ENCODE results near the gene ARSG. TPM values are rescaled to one million over a fixed set of nuclear protein-coding genes. Genes with fewer than 3 reads are reported as not detected.

Gene ARSG
- total RNA-seq, 1 donor from 2014 or later: 19.5 TPM

DNA sequence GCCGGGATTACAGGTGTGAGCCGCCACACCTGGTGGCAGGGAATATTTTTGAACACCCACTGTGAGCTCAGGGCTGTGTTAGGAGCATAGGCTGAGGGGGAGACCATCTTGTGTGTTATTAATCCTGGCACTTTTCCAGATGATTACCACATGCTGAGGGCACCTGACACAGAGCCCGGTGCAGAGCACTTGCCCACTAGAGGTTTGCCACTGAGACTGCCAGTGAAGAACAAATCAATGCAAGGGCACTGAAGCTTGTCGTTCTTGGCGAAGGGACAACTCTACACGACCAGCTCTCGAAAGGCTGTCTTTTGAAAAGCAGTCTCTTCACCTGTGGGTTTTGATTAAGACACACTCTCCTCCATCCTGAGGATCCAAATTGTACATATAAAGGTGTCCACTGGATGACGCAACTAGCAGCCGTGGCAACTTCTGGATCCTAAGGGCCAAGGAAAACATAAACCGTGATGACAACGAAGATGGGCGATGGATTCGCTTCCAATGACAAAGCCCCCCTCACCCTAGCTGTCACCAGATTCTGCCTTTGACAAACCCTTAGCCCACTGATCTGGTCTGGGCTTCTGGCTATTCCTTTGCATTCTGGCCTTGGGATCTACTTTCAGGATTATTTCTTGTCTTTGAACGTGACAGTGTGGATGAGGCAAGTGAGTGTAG, 137.3 kb downstream of the ARSG start:
- no peaks in the 10 kb centered on the region for H3K9me3 Mint-ChIP-seq
- no peaks in the 10 kb centered on the region for H3K27me3 ChIP-seq
- H3K9me3 ChIP-seq (ENCODE audit: low read depth): no peaks in the 10 kb centered on the region
- no peak for DNase-seq (ENCODE audit: low spot score)
- peaks cover 10% of the 10 kb centered on the region for H3K36me3 Mint-ChIP-seq
- peaks cover 8% of the 10 kb centered on the region for H3K4me1 ChIP-seq
- peaks cover 6% of the 10 kb centered on the region for H3K4me1 Mint-ChIP-seq
- no peak overlapping the region for H3K9ac ChIP-seq
- no peak overlapping the region for H3K4me3 Mint-ChIP-seq
- H4K20me1 ChIP-seq (ENCODE audit: low read depth): no peaks in the 10 kb centered on the region
- H3K36me3 ChIP-seq: no peaks in the 10 kb centered on the region
- no peak overlapping the region for H2AFZ ChIP-seq (replicated peaks)
- H3K27ac ChIP-seq: no peak overlapping the region
- H3F3A ChIP-seq (ENCODE audit: low read depth): peaks cover 5% of the 10 kb centered on the region
- H3K79me2 ChIP-seq (ENCODE audit: low read depth): no peaks in the 10 kb centered on the region
- no peak overlapping the region for H3K4me3 ChIP-seq
- H3K27me3 Mint-ChIP-seq (ENCODE audit: insufficient read depth, low read depth): no peaks in the 10 kb centered on the region
- H3K27ac Mint-ChIP-seq: no peak overlapping the region
- no peak for TF ChIP-seq EZH2phosphoT487 (IDR thresholded peaks at IDR 0.05)
- no peak for TF ChIP-seq EZH2 (IDR thresholded peaks at IDR 0.05)
- TF ChIP-seq, protein P1, sequence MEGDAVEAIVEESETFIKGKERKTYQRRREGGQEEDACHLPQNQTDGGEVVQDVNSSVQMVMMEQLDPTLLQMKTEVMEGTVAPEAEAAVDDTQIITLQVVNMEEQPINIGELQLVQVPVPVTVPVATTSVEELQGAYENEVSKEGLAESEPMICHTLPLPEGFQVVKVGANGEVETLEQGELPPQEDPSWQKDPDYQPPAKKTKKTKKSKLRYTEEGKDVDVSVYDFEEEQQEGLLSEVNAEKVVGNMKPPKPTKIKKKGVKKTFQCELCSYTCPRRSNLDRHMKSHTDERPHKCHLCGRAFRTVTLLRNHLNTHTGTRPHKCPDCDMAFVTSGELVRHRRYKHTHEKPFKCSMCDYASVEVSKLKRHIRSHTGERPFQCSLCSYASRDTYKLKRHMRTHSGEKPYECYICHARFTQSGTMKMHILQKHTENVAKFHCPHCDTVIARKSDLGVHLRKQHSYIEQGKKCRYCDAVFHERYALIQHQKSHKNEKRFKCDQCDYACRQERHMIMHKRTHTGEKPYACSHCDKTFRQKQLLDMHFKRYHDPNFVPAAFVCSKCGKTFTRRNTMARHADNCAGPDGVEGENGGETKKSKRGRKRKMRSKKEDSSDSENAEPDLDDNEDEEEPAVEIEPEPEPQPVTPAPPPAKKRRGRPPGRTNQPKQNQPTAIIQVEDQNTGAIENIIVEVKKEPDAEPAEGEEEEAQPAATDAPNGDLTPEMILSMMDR (IDR thresholded peaks at IDR 0.05): no peak
- H3K4me2 ChIP-seq: no peak overlapping the region

DNA sequence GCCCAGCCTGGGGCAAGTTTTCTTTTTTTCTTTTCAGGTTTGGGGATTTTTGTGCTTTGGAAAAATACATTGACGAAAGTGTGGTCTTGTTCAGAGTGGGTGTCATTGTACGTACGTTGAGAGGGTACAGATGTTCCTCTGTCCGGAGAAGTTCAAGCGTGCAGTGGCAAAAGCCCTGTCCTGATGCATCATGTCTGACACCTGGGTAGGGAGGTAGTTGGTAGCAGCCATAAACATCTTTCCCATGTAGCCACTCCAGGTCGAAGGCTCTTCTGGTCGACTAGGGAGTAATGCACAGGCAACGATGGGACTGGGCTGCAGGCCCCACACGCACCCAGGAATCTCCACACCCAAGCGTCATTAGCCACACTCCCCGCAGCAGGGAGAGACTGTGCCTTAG, 138.6 kb downstream of the ARSG start:
- Mint-ChIP-seq H3K27me3 (ENCODE audit: insufficient read depth, low read depth) (peaks cover 2% of the 10 kb centered on the region), H3K9me3 (no peaks in the 10 kb centered on the region), H3K27ac (no peak overlapping the region), H3K4me3 (peak overlapping the region; percentile 53), H3K36me3 (peaks cover 10% of the 10 kb centered on the region), H3K4me1 (peaks cover 2% of the 10 kb centered on the region)
- Histone ChIP-seq H3F3A (ENCODE audit: low read depth) (no peaks in the 10 kb centered on the region), H2AFZ (replicated peaks) (no peak overlapping the region), H3K27me3 (no peaks in the 10 kb centered on the region), H3K9ac (no peak overlapping the region), H3K36me3 (no peaks in the 10 kb centered on the region), H3K9me3 (ENCODE audit: low read depth) (no peaks in the 10 kb centered on the region), H3K27ac (no peak overlapping the region), H4K20me1 (ENCODE audit: low read depth) (no peaks in the 10 kb centered on the region), H3K79me2 (ENCODE audit: low read depth) (no peaks in the 10 kb centered on the region), H3K4me1 (no peaks in the 10 kb centered on the region), H3K4me3 (no peak overlapping the region), H3K4me2 (no peak overlapping the region)
- no peak for DNase-seq (ENCODE audit: low spot score)
- TF ChIP-seq EZH2 (IDR thresholded peaks at IDR 0.05): no peak
- no peak for TF ChIP-seq EZH2phosphoT487 (IDR thresholded peaks at IDR 0.05)
- TF ChIP-seq, protein P1 (IDR thresholded peaks at IDR 0.05): no peak

DNA sequence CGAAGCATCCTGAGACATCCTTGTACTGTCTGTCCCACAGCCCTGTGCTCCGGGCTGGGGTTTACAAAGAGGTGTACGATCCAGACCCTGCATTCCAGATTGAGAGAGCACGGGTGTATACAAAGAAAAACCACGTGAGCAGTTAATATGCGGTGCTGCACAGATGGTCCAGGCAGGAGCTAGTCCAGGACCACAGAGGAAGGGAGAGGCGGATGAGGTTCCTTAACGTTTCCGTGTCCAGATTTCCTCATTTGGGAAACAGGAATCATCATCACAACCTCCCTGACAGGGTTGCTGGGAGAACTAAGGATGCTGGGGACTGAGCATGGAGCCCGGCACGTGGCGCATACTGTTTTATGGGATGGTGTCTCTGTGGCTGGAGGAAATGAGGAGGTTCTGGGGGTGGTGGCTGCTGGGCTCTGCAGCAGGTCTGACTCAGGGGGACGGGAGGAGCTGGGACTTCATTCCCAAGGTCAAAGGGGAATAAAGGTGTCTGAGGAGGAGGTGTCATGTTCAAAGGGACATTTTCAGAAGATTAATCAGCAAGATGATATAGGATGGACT, 139.8 kb downstream of the ARSG start:
- H3K4me3 Mint-ChIP-seq: no peak overlapping the region
- DNase-seq (ENCODE audit: low spot score): no peak

More for the DNA sequence above, 139.8 kb downstream of the ARSG start:
- no peak overlapping the region for H3K4me2 ChIP-seq
- H3K4me3 ChIP-seq: no peak overlapping the region
- H3K9me3 ChIP-seq (ENCODE audit: low read depth): no peaks in the 10 kb centered on the region
- H3K27ac Mint-ChIP-seq: no peak overlapping the region
- peaks cover 8% of the 10 kb centered on the region for H3K36me3 Mint-ChIP-seq
- no peak overlapping the region for H3K9ac ChIP-seq
- H3K36me3 ChIP-seq: no peaks in the 10 kb centered on the region
- H2AFZ ChIP-seq (replicated peaks): no peak overlapping the region
- H3K27ac ChIP-seq: no peak overlapping the region
- H3K4me1 Mint-ChIP-seq: peaks cover 3% of the 10 kb centered on the region
- no peaks in the 10 kb centered on the region for H3F3A ChIP-seq (ENCODE audit: low read depth)
- no peaks in the 10 kb centered on the region for H3K27me3 ChIP-seq
- no peaks in the 10 kb centered on the region for H3K79me2 ChIP-seq (ENCODE audit: low read depth)
- no peaks in the 10 kb centered on the region for H4K20me1 ChIP-seq (ENCODE audit: low read depth)
- H3K9me3 Mint-ChIP-seq: no peaks in the 10 kb centered on the region
- no peak for TF ChIP-seq EZH2phosphoT487 (IDR thresholded peaks at IDR 0.05)
- TF ChIP-seq, protein P1 (IDR thresholded peaks at IDR 0.05): no peak
- no peak for TF ChIP-seq EZH2 (IDR thresholded peaks at IDR 0.05)
- H3K27me3 Mint-ChIP-seq (ENCODE audit: insufficient read depth, low read depth): peaks cover 2% of the 10 kb centered on the region
- H3K4me1 ChIP-seq: no peaks in the 10 kb centered on the region
